Liver (tissue), 3 donors: ENCODE results near the gene NET1.

ENCODE experiments used
- GABPA ChIP-seq, 2 donors: IDR thresholded peaks in 1 of 2; conservative IDR thresholded peaks in 1 of 2; 2 replicates each; pipeline ENCODE4 v1.6.1; 2016; ENCODE audit warnings: antibody characterized with exemption in 2 of 2, mild to moderate bottlenecking in 1 of 2, moderate library complexity in 1 of 2
- TAF1 ChIP-seq: conservative IDR thresholded peaks from 2 replicates; pipeline ENCODE4 v1.6.1; 2016; ENCODE audit warnings: antibody characterized with exemption, mild to moderate bottlenecking
- TF ChIP-seq, protein P1 (sequence below): fragments of 150-350 bp; IDR thresholded peaks from 2 replicates; pipeline ENCODE4 v1.5.1; 2017; ENCODE audit warnings: improper control_type of control experiment, low read depth, low read length; ENCODE audit not compliant: missing input control
- TF ChIP-seq, protein P2 (sequence below): IDR thresholded peaks from 2 replicates; pipeline ENCODE4 v1.6.1; 2016; ENCODE audit warnings: antibody characterized with exemption, mild to moderate bottlenecking
- donor health status: healthy.
- donor health status: healthy.

DNA sequence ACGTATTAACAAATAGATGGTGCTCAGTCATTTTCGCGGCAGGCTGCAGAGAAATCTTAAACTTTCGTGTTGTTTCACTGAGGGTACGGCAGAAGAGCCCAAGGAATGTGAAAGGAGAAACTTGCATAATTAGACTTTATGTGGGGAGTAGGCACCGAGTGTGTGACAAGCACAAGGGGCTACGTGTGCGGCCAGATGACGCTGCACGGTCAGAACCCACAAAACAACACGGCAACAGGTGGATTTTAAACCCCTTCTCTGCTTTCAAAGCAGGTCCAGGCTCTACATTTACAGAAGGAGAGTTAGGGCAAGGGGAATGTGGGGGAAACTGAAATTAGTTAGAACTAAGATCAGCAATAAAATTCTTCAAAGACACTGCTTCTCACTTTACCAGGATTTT is 48.0 kb upstream of the NET1 start:
- TF ChIP-seq TAF1 = no peak
- TF ChIP-seq, protein P1, sequence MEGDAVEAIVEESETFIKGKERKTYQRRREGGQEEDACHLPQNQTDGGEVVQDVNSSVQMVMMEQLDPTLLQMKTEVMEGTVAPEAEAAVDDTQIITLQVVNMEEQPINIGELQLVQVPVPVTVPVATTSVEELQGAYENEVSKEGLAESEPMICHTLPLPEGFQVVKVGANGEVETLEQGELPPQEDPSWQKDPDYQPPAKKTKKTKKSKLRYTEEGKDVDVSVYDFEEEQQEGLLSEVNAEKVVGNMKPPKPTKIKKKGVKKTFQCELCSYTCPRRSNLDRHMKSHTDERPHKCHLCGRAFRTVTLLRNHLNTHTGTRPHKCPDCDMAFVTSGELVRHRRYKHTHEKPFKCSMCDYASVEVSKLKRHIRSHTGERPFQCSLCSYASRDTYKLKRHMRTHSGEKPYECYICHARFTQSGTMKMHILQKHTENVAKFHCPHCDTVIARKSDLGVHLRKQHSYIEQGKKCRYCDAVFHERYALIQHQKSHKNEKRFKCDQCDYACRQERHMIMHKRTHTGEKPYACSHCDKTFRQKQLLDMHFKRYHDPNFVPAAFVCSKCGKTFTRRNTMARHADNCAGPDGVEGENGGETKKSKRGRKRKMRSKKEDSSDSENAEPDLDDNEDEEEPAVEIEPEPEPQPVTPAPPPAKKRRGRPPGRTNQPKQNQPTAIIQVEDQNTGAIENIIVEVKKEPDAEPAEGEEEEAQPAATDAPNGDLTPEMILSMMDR = no peak
- TF ChIP-seq, protein P2, sequence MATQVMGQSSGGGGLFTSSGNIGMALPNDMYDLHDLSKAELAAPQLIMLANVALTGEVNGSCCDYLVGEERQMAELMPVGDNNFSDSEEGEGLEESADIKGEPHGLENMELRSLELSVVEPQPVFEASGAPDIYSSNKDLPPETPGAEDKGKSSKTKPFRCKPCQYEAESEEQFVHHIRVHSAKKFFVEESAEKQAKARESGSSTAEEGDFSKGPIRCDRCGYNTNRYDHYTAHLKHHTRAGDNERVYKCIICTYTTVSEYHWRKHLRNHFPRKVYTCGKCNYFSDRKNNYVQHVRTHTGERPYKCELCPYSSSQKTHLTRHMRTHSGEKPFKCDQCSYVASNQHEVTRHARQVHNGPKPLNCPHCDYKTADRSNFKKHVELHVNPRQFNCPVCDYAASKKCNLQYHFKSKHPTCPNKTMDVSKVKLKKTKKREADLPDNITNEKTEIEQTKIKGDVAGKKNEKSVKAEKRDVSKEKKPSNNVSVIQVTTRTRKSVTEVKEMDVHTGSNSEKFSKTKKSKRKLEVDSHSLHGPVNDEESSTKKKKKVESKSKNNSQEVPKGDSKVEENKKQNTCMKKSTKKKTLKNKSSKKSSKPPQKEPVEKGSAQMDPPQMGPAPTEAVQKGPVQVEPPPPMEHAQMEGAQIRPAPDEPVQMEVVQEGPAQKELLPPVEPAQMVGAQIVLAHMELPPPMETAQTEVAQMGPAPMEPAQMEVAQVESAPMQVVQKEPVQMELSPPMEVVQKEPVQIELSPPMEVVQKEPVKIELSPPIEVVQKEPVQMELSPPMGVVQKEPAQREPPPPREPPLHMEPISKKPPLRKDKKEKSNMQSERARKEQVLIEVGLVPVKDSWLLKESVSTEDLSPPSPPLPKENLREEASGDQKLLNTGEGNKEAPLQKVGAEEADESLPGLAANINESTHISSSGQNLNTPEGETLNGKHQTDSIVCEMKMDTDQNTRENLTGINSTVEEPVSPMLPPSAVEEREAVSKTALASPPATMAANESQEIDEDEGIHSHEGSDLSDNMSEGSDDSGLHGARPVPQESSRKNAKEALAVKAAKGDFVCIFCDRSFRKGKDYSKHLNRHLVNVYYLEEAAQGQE = no peak
- TF ChIP-seq GABPA (IDR thresholded peaks at IDR 0.05 in 1 of 2, conservative IDR thresholded peaks at IDR 0.05 in 1 of 2) = no peak
